WTC11 (cell line): ENCODE results near the gene C1QC. TPM values are rescaled to one million over a fixed set of nuclear protein-coding genes. Genes with fewer than 3 reads are reported as not detected.

Source experiments
- ATAC-seq: fragments of 200-7000 bp; cut with Tn5 transposase; 2 replicates; pipeline ENCODE4 v1.10.0; 2021; ENCODE audit warnings: mild to moderate bottlenecking, moderate library complexity
- CTCF ChIA-PET: fragments of 300-600 bp; sonication (Branson Sonifier 250); formaldehyde crosslinking; loops from one replicate; lab custom pipeline; 2021; ENCODE audit warnings: antibody characterized with exemption; lab: Charles Lee
- POLR2A ChIA-PET: fragments of 350-600 bp; sonication (Branson Sonifier 250); formaldehyde crosslinking; loops from one replicate; lab custom pipeline; 2021; ENCODE audit warnings: antibody characterized with exemption; lab: Charles Lee
- DNase-seq: peaks from one replicate; pipeline ENCODE4 v3.0.0; 2021; ENCODE audit warnings: low spot score
- H3K27ac Mint-ChIP-seq: 2 replicates; pipeline ENCODE4 v1.8.0; 2021; ENCODE audit warnings: mixed read lengths
- H3K27me3 Mint-ChIP-seq: 2 replicates; pipeline ENCODE4 v1.8.0; 2021; ENCODE audit warnings: low read depth, mild to moderate bottlenecking, moderate library complexity, mixed read lengths
- H3K36me3 Mint-ChIP-seq: 2 replicates; pipeline ENCODE4 v1.8.0; 2021; ENCODE audit warnings: mixed read lengths
- H3K4me1 Mint-ChIP-seq: 2 replicates; pipeline ENCODE4 v1.8.0; 2022; ENCODE audit warnings: mixed read lengths
- H3K4me3 Mint-ChIP-seq: 2 replicates; pipeline ENCODE4 v1.8.0; 2021; ENCODE audit warnings: mild to moderate bottlenecking, moderate library complexity, mixed read lengths
- H3K9me3 Mint-ChIP-seq: 2 replicates; pipeline ENCODE4 v1.8.0; 2021; ENCODE audit warnings: mixed read lengths
- AR ChIP-seq: fragments of 250-450 bp; sonication (Bioruptor Pico); IDR thresholded peaks from 2 replicates; pipeline ENCODE4 v1.9.0; 2021; ENCODE audit warnings: mild to moderate bottlenecking
- ATF1 ChIP-seq: sonication (generic); formaldehyde crosslinking; IDR thresholded peaks from 2 replicates; pipeline ENCODE4 v1.8.1; 2023; ENCODE audit warnings: mild to moderate bottlenecking, moderate library complexity, missing genetic modification reagents
- ATF3 ChIP-seq: sonication (generic); formaldehyde crosslinking; conservative IDR thresholded peaks from 2 replicates; pipeline ENCODE4 v1.8.1; 2022; ENCODE audit warnings: mild to moderate bottlenecking, missing genetic modification reagents
- CTCF ChIP-seq: fragments of 200-600 bp; IDR thresholded peaks from 2 replicates; pipeline ENCODE4 v1.8.0; 2022; ENCODE audit warnings: antibody characterized with exemption
- E2F5 ChIP-seq: sonication (generic); formaldehyde crosslinking; IDR thresholded peaks from 2 replicates; pipeline ENCODE4 v1.8.1; 2022; ENCODE audit warnings: mild to moderate bottlenecking, moderate library complexity, missing genetic modification reagents
- ESRRA ChIP-seq: sonication (generic); formaldehyde crosslinking; IDR thresholded peaks from 2 replicates; pipeline ENCODE4 v1.8.1; 2022; ENCODE audit warnings: mild to moderate bottlenecking, missing genetic modification reagents, borderline replicate concordance
- IRF2 ChIP-seq: sonication (generic); formaldehyde crosslinking; IDR thresholded peaks from 2 replicates; pipeline ENCODE4 v1.8.0; 2022; ENCODE audit warnings: low read depth, missing genetic modification reagents, borderline replicate concordance
- JAZF1 ChIP-seq: fragments of 250-450 bp; sonication (Bioruptor Pico); IDR thresholded peaks from 2 replicates; pipeline ENCODE4 v1.9.0; 2021; ENCODE audit warnings: moderate library complexity, mild to moderate bottlenecking, inconsistent platforms
- NFYB ChIP-seq: sonication (generic); formaldehyde crosslinking; conservative IDR thresholded peaks from 2 replicates; pipeline ENCODE4 v1.8.0; 2022; ENCODE audit warnings: low read depth, missing genetic modification reagents
- NR1H2 ChIP-seq: sonication (generic); formaldehyde crosslinking; IDR thresholded peaks from 2 replicates; pipeline ENCODE4 v1.9.0; 2021; ENCODE audit warnings: mild to moderate bottlenecking, moderate library complexity, missing genetic modification reagents
- RELA ChIP-seq: sonication (generic); formaldehyde crosslinking; IDR thresholded peaks from 2 replicates; pipeline ENCODE4 v1.8.1; 2022; ENCODE audit warnings: missing genetic modification reagents, mild to moderate bottlenecking, borderline replicate concordance
- SOX15 ChIP-seq: fragments of 250-450 bp; sonication (Bioruptor Pico); IDR thresholded peaks from 2 replicates; pipeline ENCODE4 v1.9.0; 2021; ENCODE audit warnings: mild to moderate bottlenecking
- STAT6 ChIP-seq: sonication (generic); formaldehyde crosslinking; conservative IDR thresholded peaks from 2 replicates; pipeline ENCODE4 v1.8.1; 2023; ENCODE audit warnings: mild to moderate bottlenecking, low read depth, missing genetic modification reagents, moderate library complexity
- USF1 ChIP-seq: sonication (generic); formaldehyde crosslinking; IDR thresholded peaks from 2 replicates; pipeline ENCODE4 v1.8.0; 2022; ENCODE audit warnings: mild to moderate bottlenecking, missing genetic modification reagents
- USF2 ChIP-seq: sonication (generic); formaldehyde crosslinking; IDR thresholded peaks from 2 replicates; pipeline ENCODE4 v1.8.1; 2023; ENCODE audit warnings: mild to moderate bottlenecking, missing genetic modification reagents, moderate library complexity
- ZMAT4 ChIP-seq: fragments of 250-450 bp; sonication (Bioruptor Pico); IDR thresholded peaks from 2 replicates; pipeline ENCODE4 v1.9.0; 2021; ENCODE audit warnings: mild to moderate bottlenecking
- ZNF317 ChIP-seq: sonication (generic); formaldehyde crosslinking; IDR thresholded peaks from 2 replicates; pipeline ENCODE4 v1.8.1; 2023; ENCODE audit warnings: low read depth, mild to moderate bottlenecking, moderate library complexity, missing genetic modification reagents, borderline replicate concordance
- ZNF671 ChIP-seq: fragments of 250-450 bp; sonication (Bioruptor Pico); IDR thresholded peaks from 2 replicates; pipeline ENCODE4 v1.8.0; 2021; ENCODE audit warnings: mild to moderate bottlenecking
- total RNA-seq: library from RNA; stranded (reverse); gene quantifications from 3 replicates; pipeline ENCODE4 v1.2.3, GENCODE V29; 2021

The C1QC gene
- total RNA-seq, 1 experiment from 2014 or later: 0.28 TPM

GRCh38 chr1:22600071-22600816, 43.2 kb upstream of the C1QC start (continued):
- TF ChIP-seq USF2 (peak; percentile 86), NFYB (CRISPR knock-in tag) (peak; percentile 50; the same call in 1 of the 2 replicates), CTCF (no peak), ZNF317 (no peak), ATF3 (no peak), JAZF1 (no peak), RELA (CRISPR knock-in tag) (no peak), USF1 (CRISPR knock-in tag) (peak; percentile 88)

GRCh38 chr1:22600817-22601605, 42.4 kb upstream of the C1QC start:
- Mint-ChIP-seq H3K27me3 (peaks cover 5% of the 10 kb centered on the region; the same call in 1 of the 2 replicates), H3K4me3 (no peak overlapping the region), H3K4me1 (no peaks in the 10 kb centered on the region), H3K9me3 (no peaks in the 10 kb centered on the region), H3K36me3 (no peaks in the 10 kb centered on the region), H3K27ac (no peak overlapping the region)
- ChIA-PET POLR2A (interaction anchor here (0.6 kb wide), 1 partner anchor 75 kb away, joined by 3 read pairs; no protein-coding TSS in a partner anchor), CTCF (interaction anchor here (0.6 kb wide), 1 partner anchor 40 kb away, joined by 3 read pairs; no protein-coding TSS in a partner anchor)
- no peak for ATAC-seq
- no peak for DNase-seq
- no peak for TF ChIP-seq STAT6 (CRISPR knock-in tag)
- 0 out of 2 replicates have a peak, but pooled peaks have one; percentile 5 for TF ChIP-seq USF1 (CRISPR knock-in tag)

GRCh38 chr1:22601610-22602009, 41.8 kb upstream of the C1QC start:
- ATAC-seq (no peak), DNase-seq (no peak)
- Mint-ChIP-seq H3K4me3 (no peak overlapping the region), H3K36me3 (no peaks in the 10 kb centered on the region), H3K27ac (no peak overlapping the region), H3K9me3 (no peaks in the 10 kb centered on the region), H3K4me1 (no peaks in the 10 kb centered on the region), H3K27me3 (peaks cover 10% of the 10 kb centered on the region; the same call in 1 of the 2 replicates)
- ChIA-PET POLR2A (no interaction called here), CTCF (no interaction called here)
- no peak for TF ChIP-seq IRF2
- no peak for TF ChIP-seq ATF1 (CRISPR knock-in tag)
- no peak for TF ChIP-seq ZMAT4 (CRISPR knock-in tag)
- no peak for TF ChIP-seq NR1H2 (CRISPR knock-in tag)
- no peak for TF ChIP-seq AR (CRISPR knock-in tag)
- no peak for TF ChIP-seq E2F5 (CRISPR knock-in tag)
- TF ChIP-seq SOX15 (CRISPR knock-in tag): no peak
- TF ChIP-seq ZNF671: no peak
- no peak for TF ChIP-seq ESRRA (CRISPR knock-in tag)
